ENCODE data around the gene RORC. TPM values are rescaled to one million over a fixed set of nuclear protein-coding genes. Genes with fewer than 3 reads are reported as not detected.

Gene RORC
- total and polyA plus RNA-seq, 12 donors: 0.06 to 15.1 (median 2.9) TPM

- no peak overlapping the region for H3K27ac ChIP-seq
- H3K27me3 ChIP-seq: no peaks in the 10 kb centered on the region
- no peaks in the 10 kb centered on the region for H3K9me3 ChIP-seq (replicated peaks in 1 of 3)
- H3K36me3 ChIP-seq (replicated peaks in 1 of 2): no peaks in the 10 kb centered on the region
- no peak for TF ChIP-seq POLR2A (IDR thresholded peaks at IDR 0.05)
- no peak for TF ChIP-seq CTCF (IDR thresholded peaks at IDR 0.05)
- H3K4me3 ChIP-seq: no peak overlapping the region
- peaks cover 0 to 10% of the 10 kb centered on the region in 2 donors for H3K4me1 ChIP-seq (replicated peaks in 1 of 2)
- 54 to 81% (median 74%) methylated on average over 3 to 9 of the region's 9 CpGs for WGBS, 4 donors
- intact Hi-C loops (cut with DNase I): no loop called here
- no peak for DNase-seq
Observed at GRCh38 chr1:151825204-151825603, 6.4 kb downstream of the RORC start.

GRCh38 chr1:151823175-151823574 lies 8.4 kb downstream of the RORC start:
- no peak overlapping the region for H3K4me3 ChIP-seq
- no peaks in the 10 kb centered on the region for H3K9me3 ChIP-seq (replicated peaks in 1 of 3)
- no peaks in the 10 kb centered on the region for H3K36me3 ChIP-seq (replicated peaks in 1 of 2)
- peaks cover 0 to 6% of the 10 kb centered on the region in 2 donors for H3K4me1 ChIP-seq (replicated peaks in 1 of 2)
- TF ChIP-seq CTCF (IDR thresholded peaks at IDR 0.05) (no peak), POLR2A (IDR thresholded peaks at IDR 0.05) (no peak)
- no peak overlapping the region for H3K27ac ChIP-seq
- H3K27me3 ChIP-seq: no peaks in the 10 kb centered on the region
- intact Hi-C loops (cut with DNase I): no loop called here
- WGBS, 4 donors: 52 to 81% (median 75%) methylated on average over 7 to 8 of the region's 8 CpGs
- DNase-seq: no peak

GRCh38 chr1:151822404-151822803 lies 9.2 kb downstream of the RORC start:
- no peaks in the 10 kb centered on the region for H3K9me3 ChIP-seq (replicated peaks in 1 of 3)
- WGBS, 4 donors: 53 to 58% (median 57%) methylated on average over 7 of the region's 7 CpGs
- H3K27me3 ChIP-seq: no peaks in the 10 kb centered on the region
- no peak for DNase-seq
- TF ChIP-seq CTCF (IDR thresholded peaks at IDR 0.05) (no peak), POLR2A (IDR thresholded peaks at IDR 0.05) (no peak)
- H3K27ac ChIP-seq: no peak overlapping the region
- intact Hi-C loops (cut with DNase I): no loop called here
- peaks cover 0 to 3% of the 10 kb centered on the region in 2 donors for H3K4me1 ChIP-seq (replicated peaks in 1 of 2)
- no peak overlapping the region for H3K4me3 ChIP-seq
- no peaks in the 10 kb centered on the region for H3K36me3 ChIP-seq (replicated peaks in 1 of 2)

GRCh38 chr1:151820940-151821339 lies 10.7 kb downstream of the RORC start:
- DNase-seq: peak in 3 of 7 donors; percentile 40 to 76 (median 42)
- WGBS, 4 donors: 17 to 39% (median 34%) methylated on average over 2 of the region's 2 CpGs
- Histone ChIP-seq H3K27me3 (no peaks in the 10 kb centered on the region), H3K36me3 (replicated peaks in 1 of 2) (no peaks in the 10 kb centered on the region), H3K27ac (no peak overlapping the region), H3K4me1 (replicated peaks in 1 of 2) (peaks cover 0 to 3% of the 10 kb centered on the region in 2 donors), H3K4me3 (no peak overlapping the region), H3K9me3 (replicated peaks in 1 of 3) (no peaks in the 10 kb centered on the region)
- intact Hi-C loops (cut with DNase I): no loop called here
- TF ChIP-seq POLR2A (IDR thresholded peaks at IDR 0.05): no peak
- no peak for TF ChIP-seq CTCF (IDR thresholded peaks at IDR 0.05)
